Common myeloid progenitor, CD34-positive (primary cell): ENCODE data around the gene GH2.
A peak's percentile ranks its signal among the peaks of the same experiment; 100 is the strongest.
"Not testable (repeated sequence)": the region's sequence is repeated elsewhere in the genome, so short reads cannot be mapped to it uniquely, and the experiment has no call there.

ENCODE experiments used
- CTCF ChIA-PET: fragments of 350-600 bp; sonication (Branson Sonifier 250); formaldehyde crosslinking; loops from one replicate; lab custom pipeline; 2021; ENCODE audit warnings: antibody characterized with exemption; lab: Charles Lee
- POLR2A ChIA-PET: fragments of 350-600 bp; sonication (Branson Sonifier 250); formaldehyde crosslinking; loops from one replicate; lab custom pipeline; 2021; ENCODE audit warnings: antibody characterized with exemption; lab: Charles Lee
- DNase-seq, 3 donors: peaks; one replicate each; pipeline versions ENCODE4 v3.0.0 to v3.0.0-alpha.2; 2013
- H3K27ac ChIP-seq, 2 experiments: 1 replicate in 1 of 2; 2 replicates in 1 of 2; pipeline ENCODE4 v1.7.0; 2013; ENCODE audit warnings: inconsistent platforms in 2 of 2, low read length in 2 of 2, mild to moderate bottlenecking in 2 of 2, low read depth in 1 of 2, moderate library complexity in 1 of 2; ENCODE audit not compliant: severe bottlenecking in 2 of 2, insufficient read depth in 1 of 2, poor library complexity in 1 of 2
- H3K27me3 ChIP-seq, 5 experiments: replicated peaks in 2 of 5; 1 replicate in 3 of 5; 2 replicates in 2 of 5; pipeline versions ENCODE4 v1.6.1 to v1.7.0; 2013; ENCODE audit warnings: low read length in 4 of 5, mild to moderate bottlenecking in 2 of 5, moderate library complexity in 2 of 5, inconsistent platforms in 1 of 5; ENCODE audit not compliant: insufficient read depth in 5 of 5, control insufficient read depth in 4 of 5
- H3K36me3 ChIP-seq, 4 experiments: 1 replicate in 2 of 4; 2 replicates in 2 of 4; pipeline versions ENCODE4 v1.6.1 to v1.7.0; 2013; ENCODE audit warnings: low read length in 3 of 4, control low read depth in 1 of 4, mild to moderate bottlenecking in 1 of 4; ENCODE audit not compliant: control insufficient read depth in 4 of 4, insufficient read depth in 4 of 4
- H3K4me1 ChIP-seq, 4 experiments: 1 replicate in 3 of 4; 2 replicates in 1 of 4; pipeline versions ENCODE4 v1.6.1 to v1.7.1; 2013; ENCODE audit warnings: low read length in 3 of 4, mild to moderate bottlenecking in 3 of 4, control low read depth in 1 of 4, inconsistent platforms in 1 of 4, moderate library complexity in 1 of 4; ENCODE audit not compliant: control insufficient read depth in 4 of 4, insufficient read depth in 4 of 4; ENCODE audit errors: control extremely low read depth in 1 of 4
- H3K4me3 ChIP-seq, 7 experiments: 1 replicate in 4 of 7; 2 replicates in 3 of 7; pipeline versions ENCODE4 v1.5.1 to v1.7.0; 2013; ENCODE audit warnings: mild to moderate bottlenecking in 7 of 7, low read length in 6 of 7, moderate library complexity in 6 of 7, inconsistent platforms in 2 of 7, low read depth in 2 of 7, control low read depth in 1 of 7; ENCODE audit not compliant: insufficient read depth in 4 of 7, control insufficient read depth in 1 of 7; ENCODE audit errors: extremely low read depth in 1 of 7
- H3K9me3 ChIP-seq, 5 experiments: 1 replicate in 4 of 5; 2 replicates in 1 of 5; pipeline versions ENCODE4 v1.6.1 to v1.7.1; 2013; ENCODE audit warnings: low read length in 4 of 5, mild to moderate bottlenecking in 2 of 5, inconsistent platforms in 1 of 5, low read depth in 1 of 5, moderate library complexity in 1 of 5; ENCODE audit not compliant: control insufficient read depth in 4 of 5, insufficient read depth in 2 of 5; ENCODE audit errors: control extremely low read depth in 1 of 5
- WGBS: methylation state at CpG from one replicate; pipeline ENCODE4 v1.1.5; 2013; ENCODE audit not compliant: insufficient coverage; 5-methylcytosine and 5-hydroxymethylcytosine counted together

The GH2 gene

GRCh38 chr17:63927464-63928171 is 45.9 kb upstream of the GH2 start:
- no peaks in the 10 kb centered on the region for H3K9me3 ChIP-seq
- peaks cover 0 to 21% (median 20%) of the 10 kb centered on the region in 4 experiments for H3K4me1 ChIP-seq
- ChIA-PET POLR2A (no interaction called here), CTCF (interaction anchor here (0.7 to 7.3 kb wide), 8 partner anchors 8 to 206 kb away, joined by 3 to 63 read pairs (median 4); partner anchors contain the start of gene GH1)
- no peak for DNase-seq
- no peak overlapping the region for H3K4me3 ChIP-seq
- no peaks in the 10 kb centered on the region for H3K27me3 ChIP-seq
- no peak overlapping the region for H3K27ac ChIP-seq
- peaks cover 2 to 28% (median 13%) of the 10 kb centered on the region in 4 experiments for H3K36me3 ChIP-seq
- WGBS, result 82% methylated on average over 7 of the region's 8 CpGs

DNA sequence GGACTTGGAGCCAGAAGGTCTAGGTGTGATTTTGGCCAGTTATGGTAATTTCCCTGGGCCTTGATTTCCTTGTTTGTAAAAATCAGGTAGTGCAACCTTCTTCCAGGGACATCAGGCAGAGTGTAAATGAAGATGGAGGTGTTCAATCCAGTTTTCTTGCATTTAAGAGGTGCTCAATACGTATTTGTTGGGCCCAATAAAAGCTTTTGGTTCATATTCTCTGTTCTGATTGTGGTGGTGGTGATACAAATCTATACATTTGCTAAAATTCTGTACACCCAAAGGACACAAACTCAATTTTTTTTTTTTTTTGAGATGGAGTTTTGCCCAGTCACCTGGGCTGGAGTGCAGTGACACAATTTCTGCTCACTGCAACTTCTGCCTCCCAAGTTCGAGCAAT is 44.4 kb upstream of the GH2 start:
- Histone ChIP-seq H3K4me3 (no peak overlapping the region), H3K27ac (no peak overlapping the region), H3K4me1 (peaks cover 0 to 7% (median 5%) of the 10 kb centered on the region in 4 experiments), H3K27me3 (no peaks in the 10 kb centered on the region), H3K9me3 (no peaks in the 10 kb centered on the region), H3K36me3 (peaks cover 2 to 28% (median 13%) of the 10 kb centered on the region in 4 experiments)
- DNase-seq, result no peak
- ChIA-PET POLR2A (no interaction called here), CTCF (interaction anchor here (1.8 kb wide), 1 partner anchor 64 kb away, joined by 8 read pairs; no protein-coding TSS in a partner anchor)
- 100% methylated on average over 1 of the region's 2 CpGs for whole genome bisulfite sequencing

GRCh38 chr17:63925615-63926014 is 43.9 kb upstream of the GH2 start:
- H3K27ac ChIP-seq, result no peak overlapping the region
- H3K4me1 ChIP-seq, result peaks cover 0 to 2% (median under 1%) of the 10 kb centered on the region in 4 experiments
- 38% methylated on average over 2 of the region's 5 CpGs for WGBS
- ChIA-PET CTCF (interaction anchor here (1.8 to 2.0 kb wide), 2 partner anchors 65 to 103 kb away, joined by 5 to 8 read pairs; no protein-coding TSS in a partner anchor), POLR2A (no interaction called here)
- H3K9me3 ChIP-seq, result no peaks in the 10 kb centered on the region
- peaks cover 2 to 28% (median 13%) of the 10 kb centered on the region in 4 experiments for H3K36me3 ChIP-seq
- H3K4me3 ChIP-seq, result no peak overlapping the region
- peak in 2 of 3 donors; percentile 24 to 30 for DNase-seq
- H3K27me3 ChIP-seq, result no peaks in the 10 kb centered on the region

DNA sequence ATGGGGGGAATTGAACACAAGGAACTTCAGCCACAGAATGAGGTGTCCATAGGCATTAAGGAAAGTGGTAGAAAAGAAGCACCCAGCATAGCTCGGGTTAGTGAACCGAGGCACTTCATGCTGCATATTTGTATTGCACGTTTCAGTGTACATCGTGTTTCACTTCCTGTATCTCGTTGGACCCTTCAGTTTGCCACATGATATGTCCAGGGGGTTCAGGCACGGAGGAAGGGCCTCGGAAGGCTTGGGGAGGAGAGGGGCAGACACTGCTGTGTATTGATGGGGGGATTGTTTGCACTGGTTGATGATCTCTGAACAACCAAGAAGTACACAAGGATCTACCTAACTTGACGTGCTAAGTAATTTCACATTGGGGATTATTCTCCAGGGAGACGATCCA is 40.7 kb upstream of the GH2 start:
- H3K27me3 ChIP-seq, POLR2A ChIA-PET, H3K4me3 ChIP-seq, H3K4me1 ChIP-seq, H3K27ac ChIP-seq, H3K36me3 ChIP-seq, DNase-seq, H3K9me3 ChIP-seq: not testable (repeated sequence)
- CTCF ChIA-PET, result interaction anchor here (1.0 to 5.8 kb wide), 7 partner anchors 9 to 102 kb away, joined by 3 to 63 read pairs (median 4); partner anchors contain the start of genes CD79B, CSHL1 and ICAM2
- WGBS, result 84% methylated on average over 5 of the region's 9 CpGs

GRCh38 chr17:63920779-63921178 is 39.0 kb upstream of the GH2 start:
- WGBS, result 100% methylated on average over 3 of the region's 5 CpGs
- H3K9me3 ChIP-seq, H3K4me3 ChIP-seq, POLR2A ChIA-PET, H3K36me3 ChIP-seq, H3K27me3 ChIP-seq, DNase-seq, H3K4me1 ChIP-seq, H3K27ac ChIP-seq: not testable (repeated sequence)
- CTCF ChIA-PET, result interaction anchor here (0.8 to 5.8 kb wide), 16 partner anchors 10 to 212 kb away, joined by 3 to 100 read pairs (median 10); partner anchors contain the start of genes CD79B and ERN1

DNA sequence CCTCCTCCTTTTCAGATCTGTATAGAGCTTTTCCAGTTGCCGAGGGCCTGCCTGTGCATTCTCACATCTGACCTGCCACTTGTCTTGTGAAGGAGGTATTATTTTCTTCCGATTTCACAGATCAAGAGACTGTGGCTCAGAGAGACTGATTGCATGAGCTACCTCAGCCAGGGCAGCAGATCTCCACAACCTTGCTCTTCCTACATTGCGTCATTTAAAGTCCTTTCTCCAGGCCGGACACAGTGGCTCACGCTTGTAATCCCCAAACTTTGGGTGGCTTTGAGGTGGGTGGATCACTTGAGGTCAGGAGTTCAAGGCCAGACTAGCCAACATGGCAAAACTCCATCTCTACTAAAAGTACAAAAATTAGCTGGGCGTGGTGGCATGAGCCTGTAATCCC is 38.3 kb upstream of the GH2 start:
- POLR2A ChIA-PET, result interaction anchor here (0.6 kb wide), 1 partner anchor 12 kb away, joined by 3 read pairs; the partner anchor contains the start of gene CD79B
- DNase-seq, result not testable (repeated sequence)

GRCh38 chr17:63919311-63919723 is 37.6 kb upstream of the GH2 start:
- CTCF ChIA-PET, result interaction anchor here (0.6 to 5.8 kb wide), 34 partner anchors 12 to 563 kb away, joined by 3 to 100 read pairs (median 6); partner anchors contain the start of genes CD79B and ERN1
- H3K36me3 ChIP-seq, result no peaks in the 10 kb centered on the region
- DNase-seq, result peak; percentile 66 to 83 (median 71)
- 60% methylated on average over 7 of the region's 8 CpGs for WGBS
- H3K4me1 ChIP-seq, result peaks cover 0 to 5% (median 0%) of the 10 kb centered on the region in 4 experiments
- POLR2A ChIA-PET, result interaction anchor here (0.7 to 1.0 kb wide), 2 partner anchors 81 to 227 kb away, joined by 3 to 4 read pairs; no protein-coding TSS in a partner anchor
- H3K27ac ChIP-seq, result no peak overlapping the region
- H3K4me3 ChIP-seq, result no peak overlapping the region
- no peaks in the 10 kb centered on the region for H3K9me3 ChIP-seq
- H3K27me3 ChIP-seq, result no peaks in the 10 kb centered on the region

More for the DNA sequence above, 38.3 kb upstream of the GH2 start:
- H3K27ac ChIP-seq, H3K4me1 ChIP-seq, H3K27me3 ChIP-seq, H3K36me3 ChIP-seq, H3K4me3 ChIP-seq, H3K9me3 ChIP-seq: not testable (repeated sequence)
- WGBS, result 91% methylated on average over 3 of the region's 6 CpGs
- CTCF ChIA-PET, result interaction anchor here (0.8 to 5.8 kb wide), 30 partner anchors 11 to 213 kb away, joined by 3 to 100 read pairs (median 6); partner anchors contain the start of genes CD79B and ERN1
